ENCODE measurements around the gene MAMDC2.

DNA sequence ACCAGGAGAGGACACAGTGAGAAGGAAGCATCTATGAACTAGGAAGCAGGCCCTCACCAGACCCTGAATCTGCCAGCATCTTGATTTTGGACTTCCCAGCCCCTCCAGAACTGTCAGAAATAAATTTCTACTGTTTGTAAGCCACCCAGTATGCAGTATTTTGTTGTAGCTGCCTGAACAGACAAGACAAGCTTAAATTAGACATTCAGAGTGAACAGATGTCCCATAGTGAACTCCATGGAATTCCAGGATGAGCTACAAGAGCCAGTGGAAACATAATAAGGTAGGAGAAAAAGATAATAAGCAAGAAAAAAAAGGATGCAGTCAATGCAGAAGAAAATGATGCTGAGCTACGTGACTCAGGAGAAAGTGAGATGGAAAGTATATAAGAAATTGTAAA is 47.8 kb upstream of the MAMDC2 start:
- TF ChIP-seq, protein P1, sequence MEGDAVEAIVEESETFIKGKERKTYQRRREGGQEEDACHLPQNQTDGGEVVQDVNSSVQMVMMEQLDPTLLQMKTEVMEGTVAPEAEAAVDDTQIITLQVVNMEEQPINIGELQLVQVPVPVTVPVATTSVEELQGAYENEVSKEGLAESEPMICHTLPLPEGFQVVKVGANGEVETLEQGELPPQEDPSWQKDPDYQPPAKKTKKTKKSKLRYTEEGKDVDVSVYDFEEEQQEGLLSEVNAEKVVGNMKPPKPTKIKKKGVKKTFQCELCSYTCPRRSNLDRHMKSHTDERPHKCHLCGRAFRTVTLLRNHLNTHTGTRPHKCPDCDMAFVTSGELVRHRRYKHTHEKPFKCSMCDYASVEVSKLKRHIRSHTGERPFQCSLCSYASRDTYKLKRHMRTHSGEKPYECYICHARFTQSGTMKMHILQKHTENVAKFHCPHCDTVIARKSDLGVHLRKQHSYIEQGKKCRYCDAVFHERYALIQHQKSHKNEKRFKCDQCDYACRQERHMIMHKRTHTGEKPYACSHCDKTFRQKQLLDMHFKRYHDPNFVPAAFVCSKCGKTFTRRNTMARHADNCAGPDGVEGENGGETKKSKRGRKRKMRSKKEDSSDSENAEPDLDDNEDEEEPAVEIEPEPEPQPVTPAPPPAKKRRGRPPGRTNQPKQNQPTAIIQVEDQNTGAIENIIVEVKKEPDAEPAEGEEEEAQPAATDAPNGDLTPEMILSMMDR (IDR thresholded peaks at IDR 0.05), result no peak
- no peak for TF ChIP-seq POLR2A (IDR thresholded peaks at IDR 0.05)
- TF ChIP-seq POLR2AphosphoS5 (IDR thresholded peaks at IDR 0.05), result no peak
